ENCODE data around the gene ABCC11.

DNA sequence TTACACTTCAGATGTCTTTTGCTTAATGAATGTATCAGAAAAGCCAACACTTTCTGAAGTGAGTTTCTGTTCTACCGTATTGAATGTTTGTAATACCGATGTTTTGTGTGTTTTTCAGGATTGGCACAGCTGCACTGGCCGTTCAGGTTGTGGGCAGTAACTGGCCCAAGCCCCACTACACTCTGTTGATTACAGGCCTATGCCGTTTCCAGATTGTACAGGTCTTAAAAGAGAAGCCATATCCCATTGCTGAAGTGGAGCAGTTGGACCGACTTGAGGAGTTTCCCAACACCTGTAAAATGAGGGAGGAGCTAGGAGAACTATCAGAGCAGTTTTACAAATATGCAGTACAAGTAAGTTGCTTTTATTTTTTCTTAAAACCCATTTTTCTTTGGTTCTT is 4.7 kb upstream of the ABCC11 start:
- TF ChIP-seq, protein P1, sequence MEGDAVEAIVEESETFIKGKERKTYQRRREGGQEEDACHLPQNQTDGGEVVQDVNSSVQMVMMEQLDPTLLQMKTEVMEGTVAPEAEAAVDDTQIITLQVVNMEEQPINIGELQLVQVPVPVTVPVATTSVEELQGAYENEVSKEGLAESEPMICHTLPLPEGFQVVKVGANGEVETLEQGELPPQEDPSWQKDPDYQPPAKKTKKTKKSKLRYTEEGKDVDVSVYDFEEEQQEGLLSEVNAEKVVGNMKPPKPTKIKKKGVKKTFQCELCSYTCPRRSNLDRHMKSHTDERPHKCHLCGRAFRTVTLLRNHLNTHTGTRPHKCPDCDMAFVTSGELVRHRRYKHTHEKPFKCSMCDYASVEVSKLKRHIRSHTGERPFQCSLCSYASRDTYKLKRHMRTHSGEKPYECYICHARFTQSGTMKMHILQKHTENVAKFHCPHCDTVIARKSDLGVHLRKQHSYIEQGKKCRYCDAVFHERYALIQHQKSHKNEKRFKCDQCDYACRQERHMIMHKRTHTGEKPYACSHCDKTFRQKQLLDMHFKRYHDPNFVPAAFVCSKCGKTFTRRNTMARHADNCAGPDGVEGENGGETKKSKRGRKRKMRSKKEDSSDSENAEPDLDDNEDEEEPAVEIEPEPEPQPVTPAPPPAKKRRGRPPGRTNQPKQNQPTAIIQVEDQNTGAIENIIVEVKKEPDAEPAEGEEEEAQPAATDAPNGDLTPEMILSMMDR (IDR thresholded peaks at IDR 0.05 in 8 of 11, conservative IDR thresholded peaks at IDR 0.05 in 3 of 11) = no peak
- no peak for TF ChIP-seq POLR2A (IDR thresholded peaks at IDR 0.05)

Measured in spleen (tissue), 7 donors.